Activated CD8-positive, alpha-beta memory T cell treated with anti-CD3 and anti-CD28 coated beads, Interleukin-2, amount 50 U/mL, for 4 hours (primary cell): ENCODE results near the gene GATD1.

Experiments
- DNase-seq: peaks from one replicate; pipeline ENCODE4 v3.0.0-alpha.2; 2020

Gene GATD1

GRCh38 chr11:776561-777287, 563 bp downstream of the GATD1 start:
- DNase-seq: no peak

- no peak for DNase-seq
Measured at GRCh38 chr11:776263-776560, 1.1 kb downstream of the GATD1 start.

GRCh38 chr11:774873-775592, 2.3 kb downstream of the GATD1 start:
- DNase-seq: no peak

GRCh38 chr11:773830-774229, 3.5 kb downstream of the GATD1 start:
- DNase-seq: no peak

- DNase-seq: no peak
Measured at GRCh38 chr11:773425-773824, 3.9 kb downstream of the GATD1 start.

- no peak for DNase-seq
Measured at GRCh38 chr11:772429-773390, 4.6 kb downstream of the GATD1 start.

- no peak for DNase-seq
Measured at GRCh38 chr11:771617-772204, 5.6 kb downstream of the GATD1 start.

- DNase-seq: no peak
Measured at GRCh38 chr11:770642-771616, 6.4 kb downstream of the GATD1 start.

GRCh38 chr11:769887-770641, 7.2 kb downstream of the GATD1 start:
- DNase-seq: no peak

- DNase-seq: no peak
Measured at GRCh38 chr11:767238-767637, 10.0 kb downstream of the GATD1 start.

- DNase-seq: no peak
Measured at GRCh38 chr11:766936-767210, 10.4 kb downstream of the GATD1 start.

GRCh38 chr11:766106-766935, 11.0 kb downstream of the GATD1 start:
- DNase-seq: no peak

GRCh38 chr11:765802-766091, 11.5 kb downstream of the GATD1 start:
- DNase-seq: no peak

GRCh38 chr11:765025-765801, 12.1 kb downstream of the GATD1 start:
- peak; percentile 63 for DNase-seq

- no peak for DNase-seq
Measured at GRCh38 chr11:764322-765024, 12.8 kb downstream of the GATD1 start.

- DNase-seq: no peak
Measured at GRCh38 chr11:763549-764321, 13.6 kb downstream of the GATD1 start.

GRCh38 chr11:763073-763463, 14.2 kb downstream of the GATD1 start:
- DNase-seq: no peak

GRCh38 chr11:762421-763072, 14.7 kb downstream of the GATD1 start:
- DNase-seq: no peak
